Activated gamma-delta T cell treated with anti-CD3 and anti-CD28 coated beads, Interleukin-2, amount 50 U/mL, for 16 hours (primary cell): ENCODE results near the gene COPZ1.

Source experiments
- DNase-seq: peaks from one replicate; pipeline ENCODE4 v3.0.0-alpha.2; 2020; ENCODE audit warnings: low read depth

Gene COPZ1

GRCh38 chr12:54397157-54397556 lies 72.2 kb downstream of the COPZ1 start:
- DNase-seq = no peak

DNA sequence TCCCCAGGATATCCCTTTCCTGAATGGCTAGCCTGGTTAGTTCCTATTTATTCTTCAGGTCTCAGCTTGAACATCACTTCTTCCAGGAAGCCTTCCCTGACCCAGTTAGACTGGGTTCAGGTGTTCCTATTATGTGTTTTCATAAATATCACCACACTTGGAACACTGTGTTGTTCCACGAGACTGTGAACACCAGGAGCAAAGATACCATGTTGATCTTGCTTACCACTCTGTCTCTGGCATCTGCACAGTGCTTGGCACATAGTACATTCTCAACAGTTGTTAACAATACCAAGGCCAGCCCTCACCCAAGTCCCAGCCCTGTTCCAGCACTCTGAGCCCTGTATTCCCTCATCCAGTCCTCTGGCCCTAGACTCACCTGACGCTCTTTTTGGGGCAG lies 73.3 kb downstream of the COPZ1 start:
- DNase-seq = no peak

DNA sequence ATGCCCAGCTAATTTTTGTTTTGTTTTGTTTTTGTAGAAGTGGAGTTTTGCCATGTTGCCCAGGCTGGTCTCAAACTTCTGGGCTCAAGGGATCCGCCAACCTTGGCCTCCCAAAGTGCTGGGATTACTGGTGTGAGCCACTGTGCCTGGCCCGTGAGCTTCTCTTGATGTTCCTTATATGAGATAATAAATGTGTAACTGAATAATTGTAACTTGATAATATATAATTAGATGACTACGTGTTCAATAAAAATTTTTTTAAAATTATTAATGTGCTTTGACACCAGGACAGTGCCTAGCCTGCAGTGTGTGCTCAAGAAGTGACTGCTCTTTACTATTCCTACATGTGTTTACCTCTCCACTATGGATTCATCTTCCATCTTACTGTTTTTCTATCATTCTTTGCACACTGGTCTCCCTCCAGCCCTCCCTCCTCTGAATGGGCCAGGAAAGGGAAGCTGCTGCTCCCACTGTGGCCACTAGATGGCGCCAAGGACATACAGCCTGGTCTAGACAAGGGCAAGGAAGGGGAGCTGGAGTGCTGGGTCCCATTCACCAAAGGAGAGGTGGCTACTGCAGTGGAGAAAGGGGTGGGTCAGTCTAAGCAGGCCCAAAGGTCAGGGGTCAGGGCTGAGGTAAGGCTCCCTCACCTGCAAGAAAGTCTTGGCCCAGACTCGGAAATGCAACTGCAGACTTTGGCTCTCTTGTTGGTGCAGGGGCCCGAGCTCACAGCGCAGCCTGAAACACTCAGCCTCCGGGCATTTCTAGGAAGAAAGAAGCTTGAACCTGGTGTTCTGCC lies 74.3 kb downstream of the COPZ1 start:
- DNase-seq = peak; percentile 86

DNA sequence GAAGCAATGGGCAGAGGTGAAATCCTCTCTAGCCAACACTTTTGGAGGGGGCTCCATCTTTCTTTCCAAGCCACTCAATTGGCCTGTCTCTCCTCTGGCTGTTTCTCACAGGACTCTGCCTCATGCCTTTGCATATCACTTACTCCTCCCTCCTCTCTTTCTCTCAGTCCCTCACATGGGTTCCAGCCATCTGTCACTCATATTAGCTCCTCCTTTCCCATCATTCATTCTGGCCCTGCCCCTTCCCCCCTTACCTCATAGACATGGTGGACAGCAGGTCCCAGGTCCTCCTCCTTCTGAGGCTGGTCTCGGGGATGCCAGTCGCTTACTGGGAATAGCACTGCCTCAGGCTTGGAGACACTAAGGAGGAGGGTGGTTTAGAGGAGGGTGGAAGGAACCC lies 76.2 kb downstream of the COPZ1 start:
- DNase-seq = no peak
